ENCODE results near the gene SSUH2. TPM values are rescaled to one million over a fixed set of nuclear protein-coding genes. Genes with fewer than 3 reads are reported as not detected.

Gene SSUH2
- polyA plus RNA-seq, 3 donors = not detected

DNA sequence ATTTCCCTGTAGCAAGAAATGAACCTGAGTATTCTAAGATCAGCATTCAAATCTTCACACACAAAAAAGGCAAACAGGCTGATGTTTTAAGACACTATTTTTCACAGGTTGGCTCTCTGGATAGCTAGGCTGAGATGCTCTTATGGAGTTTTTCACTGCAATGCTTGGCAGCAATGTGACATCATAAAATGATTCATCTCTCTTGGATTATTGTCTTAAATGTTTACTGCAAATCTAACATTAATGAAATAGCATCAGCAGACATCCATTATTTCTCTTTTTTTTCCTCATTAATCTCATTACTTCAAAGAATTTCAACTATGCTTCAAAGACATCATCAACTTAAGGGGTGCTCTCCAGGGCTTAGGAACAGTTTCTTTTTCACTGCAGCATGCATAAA, 23.6 kb upstream of the SSUH2 start:
- Histone ChIP-seq H3K27me3 (ENCODE audit: control insufficient read depth in 2 of 2, insufficient read depth in 2 of 2, low read length in 2 of 2) (no peaks in the 10 kb centered on the region), H3K36me3 (replicated peaks in 1 of 2; ENCODE audit: control insufficient read depth in 1 of 2, insufficient read depth in 2 of 2, low read length in 2 of 2) (no peaks in the 10 kb centered on the region), H3K4me2 (replicated peaks; ENCODE audit: extremely low read depth, low read length, poor library complexity, severe bottlenecking) (no peak overlapping the region), H3K9me3 (replicated peaks in 1 of 2; ENCODE audit: control insufficient read depth in 1 of 2, insufficient read depth in 1 of 2, low read length in 2 of 2) (peaks cover 0 to 3% of the 10 kb centered on the region in 2 donors), H3K79me2 (ENCODE audit: insufficient read depth, low read length) (no peaks in the 10 kb centered on the region), H4K20me1 (ENCODE audit: insufficient read depth, low read length) (no peaks in the 10 kb centered on the region), H3K27ac (ENCODE audit: low read depth in 1 of 2, low read length in 2 of 2) (no peak overlapping the region), H2AFZ (ENCODE audit: insufficient read depth, low read depth, low read length, poor library complexity, severe bottlenecking) (no peak overlapping the region), H3K4me3 (replicated peaks in 1 of 3; ENCODE audit: low read depth in 2 of 3, low read length in 3 of 3) (no peak overlapping the region), H3K4me1 (ENCODE audit: control insufficient read depth in 1 of 2, insufficient read depth in 2 of 2, low read length in 2 of 2) (peaks cover 10 to 14% of the 10 kb centered on the region in 2 donors), H3K9ac (ENCODE audit: insufficient read depth, low read length, poor library complexity, severe bottlenecking) (no peak overlapping the region)
- Mint-ChIP-seq H3K4me3 (no peak overlapping the region), H3K9me3 (peaks cover 0 to 9% (median 3%) of the 10 kb centered on the region in 7 donors), H3K36me3 (no peaks in the 10 kb centered on the region), H3K4me1 (peaks cover 15% of the 10 kb centered on the region), H3K27me3 (ENCODE audit: low read depth in 3 of 3) (peaks cover 2 to 6% (median 2%) of the 10 kb centered on the region in 3 donors), H3K27ac (no peak overlapping the region)
- intact Hi-C loops (cut with micrococcal nuclease) = no loop called here
- TF ChIP-seq, protein P1, sequence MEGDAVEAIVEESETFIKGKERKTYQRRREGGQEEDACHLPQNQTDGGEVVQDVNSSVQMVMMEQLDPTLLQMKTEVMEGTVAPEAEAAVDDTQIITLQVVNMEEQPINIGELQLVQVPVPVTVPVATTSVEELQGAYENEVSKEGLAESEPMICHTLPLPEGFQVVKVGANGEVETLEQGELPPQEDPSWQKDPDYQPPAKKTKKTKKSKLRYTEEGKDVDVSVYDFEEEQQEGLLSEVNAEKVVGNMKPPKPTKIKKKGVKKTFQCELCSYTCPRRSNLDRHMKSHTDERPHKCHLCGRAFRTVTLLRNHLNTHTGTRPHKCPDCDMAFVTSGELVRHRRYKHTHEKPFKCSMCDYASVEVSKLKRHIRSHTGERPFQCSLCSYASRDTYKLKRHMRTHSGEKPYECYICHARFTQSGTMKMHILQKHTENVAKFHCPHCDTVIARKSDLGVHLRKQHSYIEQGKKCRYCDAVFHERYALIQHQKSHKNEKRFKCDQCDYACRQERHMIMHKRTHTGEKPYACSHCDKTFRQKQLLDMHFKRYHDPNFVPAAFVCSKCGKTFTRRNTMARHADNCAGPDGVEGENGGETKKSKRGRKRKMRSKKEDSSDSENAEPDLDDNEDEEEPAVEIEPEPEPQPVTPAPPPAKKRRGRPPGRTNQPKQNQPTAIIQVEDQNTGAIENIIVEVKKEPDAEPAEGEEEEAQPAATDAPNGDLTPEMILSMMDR (IDR thresholded peaks at IDR 0.05) = no peak
- DNase-seq = no peak

DNA sequence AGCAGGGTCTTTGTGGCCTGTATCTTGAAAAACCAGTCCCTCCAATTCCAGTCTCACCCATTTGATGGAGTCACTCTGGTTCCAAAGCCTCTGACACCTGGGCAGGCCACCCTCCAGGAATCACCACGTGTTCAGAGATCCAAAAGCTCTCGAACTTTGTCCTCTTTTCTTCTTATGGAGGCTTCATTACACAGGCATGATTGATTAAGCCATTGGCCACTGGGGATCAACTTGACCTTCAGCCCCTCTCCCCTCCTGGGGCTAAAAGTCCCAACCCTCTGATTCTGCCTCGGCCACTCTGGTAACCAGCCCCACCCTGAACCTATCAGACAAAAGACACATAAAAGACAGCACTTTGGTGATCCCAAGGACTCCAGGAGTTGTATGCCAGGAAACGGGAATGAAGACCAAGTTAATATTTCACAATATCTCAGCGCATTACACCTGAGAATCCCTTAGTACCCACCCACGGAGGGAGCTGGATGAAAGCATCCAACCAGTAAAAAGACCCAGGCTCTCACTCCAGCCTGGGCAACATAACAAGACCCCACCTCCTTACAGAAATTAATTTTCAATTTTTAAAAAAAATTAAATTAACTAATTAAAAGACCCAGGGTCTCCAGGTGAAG, 23.0 kb upstream of the SSUH2 start:
- Mint-ChIP-seq H3K9me3 (peaks cover 0 to 9% (median 3%) of the 10 kb centered on the region in 7 donors), H3K27me3 (ENCODE audit: low read depth in 3 of 3) (peaks cover 2 to 6% (median 2%) of the 10 kb centered on the region in 3 donors), H3K4me1 (peaks cover 15% of the 10 kb centered on the region), H3K4me3 (no peak overlapping the region), H3K27ac (peak overlapping the region in 1 of 7 donors; percentile 52), H3K36me3 (no peaks in the 10 kb centered on the region)
- H3K36me3 ChIP-seq (replicated peaks in 1 of 2; ENCODE audit: control insufficient read depth in 1 of 2, insufficient read depth in 2 of 2, low read length in 2 of 2) = no peaks in the 10 kb centered on the region
- no peak for DNase-seq
- no peak overlapping the region for H3K4me3 ChIP-seq (replicated peaks in 1 of 3; ENCODE audit: low read depth in 2 of 3, low read length in 3 of 3)
- intact Hi-C loops (cut with micrococcal nuclease) = no loop called here
- WGBS (ENCODE audit: insufficient coverage) = 91% methylated on average over 5 of the region's 6 CpGs
- peaks cover 0 to 3% of the 10 kb centered on the region in 2 donors for H3K9me3 ChIP-seq (replicated peaks in 1 of 2; ENCODE audit: control insufficient read depth in 1 of 2, insufficient read depth in 1 of 2, low read length in 2 of 2)
- peaks cover 10 to 14% of the 10 kb centered on the region in 2 donors for H3K4me1 ChIP-seq (ENCODE audit: control insufficient read depth in 1 of 2, insufficient read depth in 2 of 2, low read length in 2 of 2)
- no peak overlapping the region for H2AFZ ChIP-seq (ENCODE audit: insufficient read depth, low read depth, low read length, poor library complexity, severe bottlenecking)
- TF ChIP-seq, protein P1 (IDR thresholded peaks at IDR 0.05) = no peak
- H3K79me2 ChIP-seq (ENCODE audit: insufficient read depth, low read length) = no peaks in the 10 kb centered on the region
- H3K4me2 ChIP-seq (replicated peaks; ENCODE audit: extremely low read depth, low read length, poor library complexity, severe bottlenecking) = no peak overlapping the region
- H4K20me1 ChIP-seq (ENCODE audit: insufficient read depth, low read length) = no peaks in the 10 kb centered on the region
- no peak overlapping the region for H3K27ac ChIP-seq (ENCODE audit: low read depth in 1 of 2, low read length in 2 of 2)
- no peaks in the 10 kb centered on the region for H3K27me3 ChIP-seq (ENCODE audit: control insufficient read depth in 2 of 2, insufficient read depth in 2 of 2, low read length in 2 of 2)
- no peak overlapping the region for H3K9ac ChIP-seq (ENCODE audit: insufficient read depth, low read length, poor library complexity, severe bottlenecking)
